Endothelial cell of umbilical vein (primary cell): ENCODE results near the gene PDE4B. TPM values are rescaled to one million over a fixed set of nuclear protein-coding genes. Genes with fewer than 3 reads are reported as not detected.

ENCODE experiments used
- BruUV-seq: library from RNA; stranded (reverse); fragments of 400-500 nt; replicated peaks from 2 replicates; lab custom pipeline; 2021; lab: Mats Ljungman, UMichigan
- CTCF ChIA-PET: fragments of 300-600, 350-600 bp; sonication (Branson Sonifier 250); formaldehyde crosslinking; loops from one replicate; lab custom pipeline; 2021; ENCODE audit warnings: antibody characterized with exemption, inconsistent platforms; lab: Charles Lee
- POLR2A ChIA-PET: fragments of 300-600, 350-600 bp; sonication (Branson Sonifier 250); formaldehyde crosslinking; loops from one replicate; lab custom pipeline; 2021; ENCODE audit warnings: antibody characterized with exemption, inconsistent platforms; lab: Charles Lee
- DNase-seq: peaks from one replicate; pipeline ENCODE4 v3.0.0-alpha.2; 2011; ENCODE audit warnings: low read depth, low spot score
- FAIRE-seq: peaks from 2 replicates; lab custom pipeline; 2011; peaks lifted over from hg19 to GRCh38; lab: Jason Lieb, UNC
- H2AFZ ChIP-seq: 2 replicates; pipeline ENCODE4 v1.6.0; 2012; ENCODE audit warnings: low read depth, low read length, control low read depth, inconsistent platforms
- H3K27ac ChIP-seq: 2 replicates; pipeline ENCODE4 v1.5.1; 2011; ENCODE audit warnings: low read depth, mild to moderate bottlenecking, control low read depth, low read length, moderate library complexity; ENCODE audit not compliant: insufficient read depth
- H3K27me3 ChIP-seq, 2 experiments: 2 replicates each; pipeline versions ENCODE4 v1.6.0 to v1.6.1; 2011; ENCODE audit warnings: low read length in 2 of 2, mixed read lengths in 1 of 2; ENCODE audit not compliant: control insufficient read depth in 2 of 2, insufficient read depth in 2 of 2
- H3K36me3 ChIP-seq, 2 experiments: 2 replicates in 1 of 2; 3 replicates in 1 of 2; pipeline ENCODE4 v1.5.1; 2011; ENCODE audit warnings: low read length in 2 of 2, mild to moderate bottlenecking in 1 of 2, moderate library complexity in 1 of 2; ENCODE audit not compliant: control insufficient read depth in 2 of 2, insufficient read depth in 2 of 2; ENCODE audit errors: extremely low read depth in 1 of 2
- H3K4me1 ChIP-seq: 3 replicates; pipeline ENCODE4 v1.5.1; 2011; ENCODE audit warnings: mild to moderate bottlenecking, low read length; ENCODE audit not compliant: control insufficient read depth, insufficient read depth; ENCODE audit errors: extremely low read depth
- H3K4me2 ChIP-seq: 2 replicates; pipeline ENCODE4 v1.6.1; 2011; ENCODE audit warnings: low read length, control low read depth, mixed read lengths; ENCODE audit not compliant: insufficient read depth
- H3K4me3 ChIP-seq, 3 experiments: fragments of 200-600 bp in 1 of 3; sonication (generic), shearing (Covaris generic) in 1 of 3; replicated peaks in 1 of 3; 2 replicates each; pipeline ENCODE4 v1.5.1; 2011 to 2016; ENCODE audit warnings: control low read depth in 3 of 3, low read length in 3 of 3, mild to moderate bottlenecking in 2 of 3, inconsistent platforms in 1 of 3, low read depth in 1 of 3, moderate library complexity in 1 of 3; ENCODE audit not compliant: insufficient read depth in 1 of 3
- H3K79me2 ChIP-seq: 2 replicates; pipeline ENCODE4 v1.6.0; 2012; ENCODE audit warnings: low read length, inconsistent platforms; ENCODE audit not compliant: control insufficient read depth, insufficient read depth
- H3K9ac ChIP-seq: replicated peaks from 2 replicates; pipeline ENCODE3; 2011; ENCODE audit warnings: low read length, control low read depth; ENCODE audit not compliant: insufficient read depth; ENCODE audit errors: extremely low read depth
- H3K9me1 ChIP-seq: replicated peaks from 3 replicates; pipeline ENCODE4 v1.6.0; 2011; ENCODE audit warnings: mild to moderate bottlenecking, low read length; ENCODE audit not compliant: control insufficient read depth, insufficient read depth; ENCODE audit errors: extremely low read depth
- H3K9me3 ChIP-seq: replicated peaks from 2 replicates; pipeline ENCODE4 v1.5.1; 2012; ENCODE audit warnings: low read length, inconsistent platforms; ENCODE audit not compliant: control insufficient read depth, insufficient read depth
- H4K20me1 ChIP-seq: replicated peaks from 2 replicates; pipeline ENCODE3; 2011; ENCODE audit warnings: mild to moderate bottlenecking, low read length; ENCODE audit not compliant: control insufficient read depth, insufficient read depth; ENCODE audit errors: extremely low read depth
- CTCF ChIP-seq, 2 donors: IDR thresholded peaks; 1 replicate in 1 of 2; 2 replicates in 1 of 2; pipeline ENCODE4 v1.5.1; 2011; ENCODE audit warnings: low read length in 2 of 2, mild to moderate bottlenecking in 2 of 2, moderate library complexity in 2 of 2, control low read depth in 1 of 2, inconsistent platforms in 1 of 2, low read depth in 1 of 2; ENCODE audit not compliant: insufficient read depth in 1 of 2; ENCODE audit errors: extremely low read depth in 1 of 2
- EZH2 ChIP-seq: IDR thresholded peaks from 2 replicates; pipeline ENCODE4 v1.6.1; 2012; ENCODE audit warnings: borderline replicate concordance, low read depth, mild to moderate bottlenecking, moderate library complexity, low read length, inconsistent platforms; ENCODE audit not compliant: severe bottlenecking
- FOS ChIP-seq: IDR thresholded peaks from 2 replicates; pipeline ENCODE4 v1.6.1; 2011; ENCODE audit warnings: mild to moderate bottlenecking, low read length, moderate library complexity, borderline replicate concordance; ENCODE audit not compliant: insufficient read depth
- GATA2 ChIP-seq: IDR thresholded peaks from 2 replicates; pipeline ENCODE4 v1.7.0; 2011; ENCODE audit warnings: low read depth, mild to moderate bottlenecking, moderate library complexity, mixed read lengths, low read length; ENCODE audit not compliant: insufficient read length, insufficient read depth
- JUN ChIP-seq: IDR thresholded peaks from 2 replicates; pipeline ENCODE4 v1.6.1; 2011; ENCODE audit warnings: borderline replicate concordance, low read depth; ENCODE audit not compliant: insufficient read length, insufficient read depth
- MYC ChIP-seq: IDR thresholded peaks from one replicate; pipeline ENCODE4 v1.6.1; 2011; ENCODE audit warnings: mild to moderate bottlenecking, low read depth, low read length
- POLR2A ChIP-seq: IDR thresholded peaks from 2 replicates; pipeline ENCODE4 v1.6.1; 2012; ENCODE audit warnings: low read depth, mild to moderate bottlenecking, control low read depth, low read length
- POLR2AphosphoS5 ChIP-seq: IDR thresholded peaks from 2 replicates; pipeline ENCODE4 v1.6.1; 2012; ENCODE audit warnings: low read depth, mild to moderate bottlenecking, control low read depth, low read length, moderate library complexity; ENCODE audit not compliant: insufficient read depth
- dilution Hi-C: fragments of 300-500 bp; cut with MboI; formaldehyde crosslinking; loops from one replicate; pipeline ENCODE4 v1.15.0; 2019; ENCODE audit warnings: low sequenced_read_pairs; ENCODE audit not compliant: extremely low pct_ligation_motif_present
- intact Hi-C: fragments of 100-400 bp; cut with micrococcal nuclease; formaldehyde crosslinking; loops from one replicate; pipeline ENCODE4 v1.10.0; 2022
- polyA plus RNA-seq, 4 experiments: library from polyadenylated mRNA; depleted of rRNA in 3 of 4; stranded (reverse) in 3 of 4; unstranded in 1 of 4; fragments of >200 nt; gene quantifications; 2 replicates each; pipeline versions ENCODE4 v1.2.1 to v1.2.3, GENCODE V29; 2011 to 2012; ENCODE audit warnings: missing spikeins in 1 of 4
- total RNA-seq: library from RNA; stranded (reverse); gene quantifications from 2 replicates; pipeline ENCODE4 v1.2.3, GENCODE V29; 2021
- TF ChIP-seq, protein P1 (sequence below): IDR thresholded peaks from 2 replicates; pipeline ENCODE4 v1.6.1; 2011; ENCODE audit not compliant: insufficient read depth, insufficient read length

The PDE4B gene
- total and polyA plus RNA-seq, 2 donors (not counting 3 experiments of a cell fraction or from before 2014, with no cell fraction given), result 63.5 to 69.8 TPM

DNA sequence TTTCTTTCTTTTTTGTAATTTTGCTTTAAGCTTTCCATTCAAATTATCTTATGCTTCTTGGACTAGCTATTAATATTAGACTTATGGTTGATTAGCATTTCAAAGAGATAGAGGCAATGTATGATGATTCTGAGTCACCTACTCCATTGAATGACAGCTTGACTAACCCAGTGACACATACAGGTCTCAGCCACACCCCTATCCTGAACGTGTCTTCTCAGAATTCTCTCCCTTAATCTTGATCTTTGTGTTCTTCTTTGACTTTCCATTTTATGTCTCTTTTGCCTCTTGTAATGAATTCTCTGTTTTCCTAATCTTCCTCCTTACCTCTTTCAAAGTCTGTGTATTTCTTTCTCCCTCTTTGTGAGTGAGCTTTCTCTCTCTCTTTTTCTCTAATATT is 241.1 kb downstream of the PDE4B start:
- POLR2A ChIA-PET, result no interaction called here
- no peaks in the 10 kb centered on the region for H3K4me1 ChIP-seq

More for the DNA sequence above, 241.1 kb downstream of the PDE4B start:
- Histone ChIP-seq H3K4me2 (no peak overlapping the region), H3K79me2 (no peaks in the 10 kb centered on the region), H3K27me3 (no peaks in the 10 kb centered on the region), H3K9me3 (no peaks in the 10 kb centered on the region), H2AFZ (no peak overlapping the region), H4K20me1 (no peaks in the 10 kb centered on the region), H3K27ac (no peak overlapping the region), H3K9ac (no peak overlapping the region), H3K4me3 (no peak overlapping the region), H3K36me3 (no peaks in the 10 kb centered on the region), H3K9me1 (no peaks in the 10 kb centered on the region)
- CTCF ChIA-PET, result no interaction called here
- DNase-seq (no peak), FAIRE-seq (no peak)
- dilution Hi-C loops (no loop called here), intact Hi-C loops (no loop called here)
- BruUV-seq, result no TSS peak
- TF ChIP-seq POLR2AphosphoS5 (no peak), FOS (no peak), JUN (no peak), EZH2 (no peak), CTCF (IDR thresholded peaks at IDR 0.05; ENCODE audit: extremely low read depth in 1 of 2, insufficient read depth in 1 of 2, low read depth in 1 of 2, low read length in 2 of 2) (no peak), POLR2A (no peak), MYC (no peak), GATA2 (no peak)
- TF ChIP-seq, protein P1, sequence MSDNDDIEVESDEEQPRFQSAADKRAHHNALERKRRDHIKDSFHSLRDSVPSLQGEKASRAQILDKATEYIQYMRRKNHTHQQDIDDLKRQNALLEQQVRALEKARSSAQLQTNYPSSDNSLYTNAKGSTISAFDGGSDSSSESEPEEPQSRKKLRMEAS, result no peak
